ENCODE results near the gene OPN3. TPM values are rescaled to one million over a fixed set of nuclear protein-coding genes. Genes with fewer than 3 reads are reported as not detected.

OPN3 gene
- total RNA-seq, 2 donors from 2014 or later, result 9.2 to 14.7 TPM

GRCh38 chr1:241560146-241560848, 79.9 kb downstream of the OPN3 start:
- ATAC-seq (replicated peaks), result no peak
- no peaks in the 10 kb centered on the region for H3K4me1 Mint-ChIP-seq
- no peak overlapping the region for H3K4me3 Mint-ChIP-seq
- no peaks in the 10 kb centered on the region for H3K9me3 Mint-ChIP-seq
- H3K27me3 Mint-ChIP-seq, result peaks cover 3% of the 10 kb centered on the region
- H3K27ac Mint-ChIP-seq, result no peak overlapping the region
- no peaks in the 10 kb centered on the region for H3K36me3 Mint-ChIP-seq (ENCODE audit: low read depth)

- Mint-ChIP-seq H3K36me3 (ENCODE audit: low read depth) (no peaks in the 10 kb centered on the region), H3K27ac (no peak overlapping the region), H3K4me3 (no peak overlapping the region), H3K9me3 (peaks cover 2% of the 10 kb centered on the region), H3K4me1 (peaks cover 2% of the 10 kb centered on the region), H3K27me3 (peaks cover 3% of the 10 kb centered on the region)
- no peak for ATAC-seq (replicated peaks)
Observed at GRCh38 chr1:241557551-241558193, 82.5 kb downstream of the OPN3 start.

- Mint-ChIP-seq H3K27me3 (peaks cover 3% of the 10 kb centered on the region), H3K27ac (no peak overlapping the region)
Observed at GRCh38 chr1:241557031-241557430, 83.1 kb downstream of the OPN3 start.

GRCh38 chr1:241555526-241555925, 84.6 kb downstream of the OPN3 start:
- Mint-ChIP-seq H3K4me1 (peaks cover 17% of the 10 kb centered on the region), H3K36me3 (ENCODE audit: low read depth) (no peaks in the 10 kb centered on the region), H3K27ac (no peak overlapping the region), H3K9me3 (peaks cover 4% of the 10 kb centered on the region), H3K27me3 (peaks cover 3% of the 10 kb centered on the region), H3K4me3 (no peak overlapping the region)
- no peak for ATAC-seq (replicated peaks)

More at GRCh38 chr1:241557031-241557430, 83.1 kb downstream of the OPN3 start:
- peaks cover 4% of the 10 kb centered on the region for H3K9me3 Mint-ChIP-seq
- no peak for ATAC-seq (replicated peaks)
- H3K4me3 Mint-ChIP-seq, result no peak overlapping the region
- no peaks in the 10 kb centered on the region for H3K36me3 Mint-ChIP-seq (ENCODE audit: low read depth)
- peaks cover 7% of the 10 kb centered on the region for H3K4me1 Mint-ChIP-seq

- Mint-ChIP-seq H3K4me1 (peaks cover 17% of the 10 kb centered on the region), H3K4me3 (no peak overlapping the region), H3K9me3 (peaks cover 4% of the 10 kb centered on the region), H3K27ac (no peak overlapping the region), H3K36me3 (ENCODE audit: low read depth) (no peaks in the 10 kb centered on the region), H3K27me3 (peaks cover 3% of the 10 kb centered on the region)
- ATAC-seq (replicated peaks), result no peak
Observed at GRCh38 chr1:241553886-241554592, 86.1 kb downstream of the OPN3 start.

- peak; percentile 98 for ATAC-seq (replicated peaks)
- H3K9me3 Mint-ChIP-seq, result peaks cover 4% of the 10 kb centered on the region
- H3K36me3 Mint-ChIP-seq (ENCODE audit: low read depth), result no peaks in the 10 kb centered on the region
- H3K27ac Mint-ChIP-seq, result peak overlapping the region; percentile 91
- peaks cover 17% of the 10 kb centered on the region for H3K4me1 Mint-ChIP-seq
- peak overlapping the region; percentile 80 for H3K4me3 Mint-ChIP-seq
- peaks cover 3% of the 10 kb centered on the region for H3K27me3 Mint-ChIP-seq
Observed at GRCh38 chr1:241551759-241552638, 88.2 kb downstream of the OPN3 start.

- Mint-ChIP-seq H3K4me1 (peaks cover 17% of the 10 kb centered on the region), H3K4me3 (peak overlapping the region; percentile 80), H3K36me3 (ENCODE audit: low read depth) (no peaks in the 10 kb centered on the region), H3K27me3 (peaks cover 11% of the 10 kb centered on the region), H3K9me3 (peaks cover 4% of the 10 kb centered on the region), H3K27ac (peak overlapping the region; percentile 91)
- ATAC-seq (replicated peaks), result no peak
Observed at GRCh38 chr1:241550318-241550717, 89.9 kb downstream of the OPN3 start.

GRCh38 chr1:241548008-241548407, 92.2 kb downstream of the OPN3 start:
- Mint-ChIP-seq H3K27ac (no peak overlapping the region), H3K27me3 (peaks cover 12% of the 10 kb centered on the region), H3K36me3 (ENCODE audit: low read depth) (no peaks in the 10 kb centered on the region), H3K4me3 (no peak overlapping the region), H3K9me3 (peaks cover 4% of the 10 kb centered on the region), H3K4me1 (peaks cover 17% of the 10 kb centered on the region)
- no peak for ATAC-seq (replicated peaks)

Other genes with a start within 250 kb of the OPN3 start
- gene FH, start 120.6 kb downstream of the OPN3 start, total RNA-seq, result 10 to 100 TPM; 29.2 to 62.5 TPM
- under 1 TPM in 1 of 2 donors, not detected in 1; 0.40 TPM for gene KMO, start 108.0 kb downstream of the OPN3 start, total RNA-seq
- 10 to 100 TPM in 1 of 2 donors, 1 to 10 TPM in 1; 8.9 to 13.4 TPM for gene CHML, start within 50 bp of the OPN3 start, total RNA-seq
- gene WDR64, start 11.9 kb upstream of the OPN3 start, total RNA-seq, result not detected
- 10 to 100 TPM; 32.3 to 50.2 TPM for gene EXO1, start 207.8 kb upstream of the OPN3 start, total RNA-seq